NCI-H446 (cell line): ENCODE data around the gene ZNF593OS.

Experiments
- DNase-seq, 2 experiments: peaks; one replicate each; lab custom pipeline; 2025; lab: John Stamatoyannopoulos, UW

The ZNF593OS gene

GRCh38 chr1:26184086-26184485, 12.5 kb upstream of the ZNF593OS start:
- no peak for DNase-seq

GRCh38 chr1:26182383-26182696, 10.7 kb upstream of the ZNF593OS start:
- no peak for DNase-seq

DNA sequence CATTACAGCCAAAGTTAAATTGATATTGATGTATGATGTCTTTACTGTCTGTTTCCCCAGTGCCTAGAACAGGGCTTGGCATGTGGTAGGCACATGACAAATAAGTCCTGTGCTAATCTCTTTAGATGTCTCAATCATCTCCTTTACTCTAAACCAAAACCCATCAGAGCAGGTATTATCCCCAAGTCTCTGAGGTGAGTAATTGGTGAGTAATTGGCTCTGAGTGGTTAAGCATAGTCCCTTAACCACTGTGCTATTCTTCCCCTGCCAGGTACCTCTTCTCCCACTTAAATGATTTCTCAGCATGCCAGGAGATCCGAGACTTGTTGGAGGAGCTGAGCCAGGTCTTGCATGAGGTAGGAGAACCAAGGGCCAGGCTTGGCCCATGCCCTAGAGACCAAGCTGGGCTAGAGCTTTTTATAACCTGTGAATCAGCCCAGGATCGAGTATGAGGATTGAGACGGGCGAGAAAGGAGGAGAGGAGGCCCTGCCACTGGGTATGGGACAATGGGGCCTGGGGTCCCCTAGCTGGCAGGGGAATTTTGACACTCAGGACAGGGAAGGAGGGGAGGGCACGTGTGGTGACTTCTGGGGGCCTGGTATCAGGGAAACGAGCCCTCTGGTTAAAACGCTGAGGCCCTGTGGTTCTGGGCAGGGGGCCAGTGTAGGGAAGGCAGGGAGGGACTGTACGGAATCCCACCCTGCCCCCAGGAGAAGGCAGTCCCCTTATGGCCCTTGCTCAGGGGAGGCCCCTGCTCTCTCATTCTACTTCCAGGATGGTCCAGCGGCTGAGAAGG, 10.2 kb upstream of the ZNF593OS start:
- no peak for DNase-seq

- no peak for DNase-seq
These were observed 8.4 kb upstream of the ZNF593OS start for GRCh38 chr1:26180010-26180506.

DNA sequence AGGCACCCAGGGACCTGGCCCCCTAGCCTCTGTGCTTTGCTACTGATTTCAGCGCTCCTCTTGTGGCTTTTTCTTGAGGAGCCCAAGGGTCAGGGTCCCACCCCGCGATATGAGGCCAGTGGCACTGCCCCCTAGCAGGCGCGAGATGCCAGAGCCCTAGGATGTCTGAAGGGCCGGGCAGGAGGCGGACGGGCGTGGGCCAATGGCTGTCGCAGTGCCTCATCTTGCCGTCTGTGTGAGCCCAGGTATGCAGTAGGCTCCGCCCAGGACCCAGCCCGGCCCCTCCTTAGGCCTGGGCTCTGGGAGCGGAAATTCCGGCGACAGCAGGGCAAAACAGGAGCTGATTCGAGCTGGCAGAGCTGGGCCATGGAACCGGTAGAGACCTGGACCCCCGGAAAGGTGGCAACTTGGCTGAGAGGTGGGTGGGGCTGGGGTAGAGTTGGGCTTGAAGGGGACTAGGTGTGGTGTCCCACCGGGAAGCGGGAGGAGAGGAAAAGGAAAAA, 5.6 kb upstream of the ZNF593OS start, which contains the start of gene CNKSR1:
CNKSR1 (plus strand) TSS at position 310 of the 503 bp plus-strand sequence; CDS start at position 367, 57 bp downstream.
- no peak for DNase-seq

DNA sequence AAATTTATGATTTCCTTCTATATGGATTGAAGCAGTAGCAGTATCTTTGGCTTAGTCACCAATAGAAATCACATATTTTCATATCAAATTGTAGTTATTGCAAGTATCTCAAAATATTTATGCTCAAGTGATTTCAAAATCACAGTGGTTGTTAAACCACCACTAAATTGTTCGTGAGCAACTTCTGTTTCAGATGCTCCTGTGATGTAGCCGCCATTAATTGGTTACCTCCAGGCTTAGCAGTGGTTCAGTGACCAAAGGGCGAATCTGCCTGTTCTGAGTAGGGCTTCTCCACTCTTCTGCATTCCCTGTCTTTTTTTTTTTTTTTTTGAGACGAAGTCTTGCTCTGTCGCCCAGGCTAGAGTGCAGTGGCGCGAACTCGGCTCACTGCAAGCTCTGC, 3.7 kb upstream of the ZNF593OS start:
- no peak for DNase-seq

- DNase-seq = no peak
These were observed 1.2 kb downstream of the ZNF593OS start for GRCh38 chr1:26170472-26170821.

DNA sequence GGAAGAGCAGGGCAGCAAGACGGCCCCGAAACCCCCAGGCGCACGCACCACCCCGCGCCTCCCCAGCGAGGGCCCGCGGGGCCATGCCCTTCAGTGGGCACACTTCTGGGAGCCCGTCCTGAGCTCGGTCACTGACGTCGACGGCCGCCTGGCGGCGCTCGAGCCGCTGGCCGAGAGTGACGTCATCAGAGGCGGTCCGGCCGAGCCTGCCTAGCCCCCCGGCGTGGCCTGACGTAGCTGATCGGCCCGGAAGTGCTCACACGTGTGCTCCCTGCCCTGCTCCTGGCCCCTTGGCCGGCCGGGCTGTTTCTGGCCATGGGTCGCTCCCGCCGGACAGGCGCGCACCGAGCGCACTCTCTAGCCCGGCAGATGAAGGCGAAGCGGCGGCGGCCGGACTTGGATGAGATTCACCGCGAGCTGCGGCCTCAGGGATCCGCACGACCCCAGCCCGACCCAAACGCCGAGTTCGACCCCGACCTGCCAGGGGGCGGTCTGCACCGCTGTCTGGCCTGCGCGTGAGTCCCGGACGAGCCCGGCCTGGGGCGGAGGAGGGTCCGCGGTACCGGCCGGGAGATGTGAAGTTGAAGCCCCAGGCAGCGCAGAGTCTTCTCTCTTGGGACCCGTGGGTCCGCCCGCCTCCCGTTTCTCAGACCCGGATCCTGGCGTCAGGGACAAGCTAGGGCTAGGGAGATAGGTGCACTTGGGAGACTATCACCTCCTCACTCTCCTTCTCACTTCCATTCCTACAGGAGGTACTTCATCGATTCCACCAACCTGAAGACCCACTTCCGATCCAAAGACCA, 1.8 kb downstream of the ZNF593OS start, which contains the start of gene ZNF593:
ZNF593 (plus strand) TSS at position 240 of the 803 bp plus-strand sequence; CDS start at position 316, 76 bp downstream.
- peak; percentile 85 to 96 for DNase-seq

GRCh38 chr1:26169198-26169554, 2.5 kb downstream of the ZNF593OS start:
- no peak for DNase-seq

DNA sequence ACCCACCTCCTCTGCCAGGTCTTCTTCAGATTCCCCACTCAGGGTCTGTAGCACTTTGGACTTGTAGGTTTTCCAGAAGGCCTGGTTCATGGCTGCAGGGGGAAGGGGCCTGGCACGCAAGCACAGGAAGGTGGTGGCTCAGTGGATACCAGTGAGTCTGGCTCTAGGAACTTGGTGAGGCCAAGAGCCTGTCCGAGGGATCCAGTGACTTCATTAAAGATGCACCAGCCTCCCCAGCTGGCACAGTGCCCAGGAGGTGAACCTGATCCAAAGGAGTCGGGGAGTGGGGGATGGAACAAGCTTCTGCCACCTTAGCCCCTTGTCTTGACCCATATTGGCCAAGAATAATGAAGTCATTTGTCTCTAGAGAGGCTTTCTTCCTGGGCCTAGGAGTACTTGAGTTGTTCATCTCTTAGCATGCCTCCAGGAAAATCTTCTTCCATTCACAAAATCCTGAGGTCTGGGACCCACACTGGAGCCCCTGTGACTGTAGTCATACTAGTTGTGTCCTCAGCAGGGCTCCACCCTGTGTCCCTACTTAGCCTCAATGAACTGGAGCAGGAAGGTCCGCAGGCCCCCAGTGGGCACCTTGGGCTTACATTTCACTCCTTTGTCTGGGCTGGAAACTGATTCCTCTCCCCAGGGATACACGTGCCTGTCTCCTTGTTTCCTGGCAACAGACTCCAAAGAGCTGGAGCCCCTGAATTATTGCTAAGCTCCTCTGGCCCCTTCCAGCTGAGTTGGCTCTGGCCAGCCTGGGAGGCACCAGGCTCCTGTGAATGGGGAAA, 3.0 kb downstream of the ZNF593OS start, which contains the start of gene C1orf232:
C1orf232 (minus strand) TSS at position 554 of the 788 bp plus-strand sequence; CDS start at position 90, 464 bp downstream.
- peak in 1 of 2 experiments; percentile 58 for DNase-seq

GRCh38 chr1:26166719-26167281, 4.8 kb downstream of the ZNF593OS start:
- no peak for DNase-seq

DNA sequence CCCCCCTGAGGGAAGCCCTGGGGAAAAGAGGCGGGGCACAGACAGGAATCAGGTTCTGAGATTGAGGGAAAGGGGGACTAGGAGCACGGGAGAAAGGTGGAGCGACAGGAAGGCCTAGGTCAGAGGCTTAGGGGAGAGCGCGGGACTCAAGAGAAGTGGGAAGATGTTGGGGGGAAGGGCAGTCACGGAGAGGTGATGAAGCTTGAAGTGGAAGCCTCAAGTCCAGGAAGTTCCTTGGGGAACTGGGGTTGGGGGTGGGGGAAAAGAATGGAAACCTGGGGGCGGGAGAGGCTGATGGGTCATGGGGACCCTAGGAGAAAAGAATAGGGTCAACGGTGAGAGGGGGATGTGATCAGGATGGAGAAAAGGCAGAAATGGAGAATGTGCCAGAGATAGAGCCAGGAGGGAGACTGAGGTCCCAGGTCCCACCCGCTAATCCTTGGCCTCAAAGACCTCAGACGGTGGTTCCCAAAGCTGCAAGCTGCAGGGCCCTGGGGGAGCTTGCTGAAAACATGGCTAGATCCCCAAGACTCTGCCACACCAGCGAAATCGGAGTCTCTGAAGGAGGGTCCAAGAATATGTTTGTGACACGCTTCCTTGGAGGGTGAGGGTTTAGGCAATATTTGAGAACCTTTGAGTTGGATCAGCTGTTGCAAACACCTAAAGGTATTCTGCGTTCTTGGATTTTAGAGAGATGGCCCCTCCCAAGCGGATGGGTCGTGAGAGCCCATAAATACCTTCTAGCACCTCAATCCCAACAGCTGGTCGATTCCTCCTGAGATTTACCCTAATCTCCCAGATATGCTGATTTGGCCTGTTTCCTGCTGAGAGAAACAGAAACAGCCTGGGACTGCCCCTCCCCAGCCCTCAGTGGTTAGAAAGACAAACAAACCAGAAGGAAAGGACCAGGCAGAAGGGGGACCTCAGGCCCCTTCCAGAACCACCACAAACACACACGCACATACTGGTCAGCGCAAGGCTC, 6.5 kb downstream of the ZNF593OS start:
- DNase-seq = no peak

- DNase-seq = no peak
These were observed 7.4 kb downstream of the ZNF593OS start for GRCh38 chr1:26164036-26164860.

DNA sequence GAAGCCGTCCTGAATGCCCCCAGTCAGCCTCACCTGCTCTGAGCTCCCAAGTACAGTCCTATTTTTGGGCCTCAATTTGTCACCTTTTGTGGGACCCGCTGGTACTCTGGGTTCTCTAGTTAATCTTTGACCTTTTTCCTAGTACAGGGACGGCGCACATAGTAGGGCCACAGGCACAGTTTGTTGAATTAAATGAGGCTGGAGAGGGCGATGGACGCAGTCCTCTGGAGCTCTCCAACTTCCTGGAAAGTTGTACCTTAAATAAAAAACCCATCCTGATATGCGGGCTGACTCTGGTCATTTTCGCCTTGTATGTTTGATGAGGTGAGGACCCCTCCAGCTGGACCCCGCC, 8.0 kb downstream of the ZNF593OS start:
- DNase-seq = no peak

GRCh38 chr1:26162220-26162709, 9.4 kb downstream of the ZNF593OS start:
- no peak for DNase-seq

DNA sequence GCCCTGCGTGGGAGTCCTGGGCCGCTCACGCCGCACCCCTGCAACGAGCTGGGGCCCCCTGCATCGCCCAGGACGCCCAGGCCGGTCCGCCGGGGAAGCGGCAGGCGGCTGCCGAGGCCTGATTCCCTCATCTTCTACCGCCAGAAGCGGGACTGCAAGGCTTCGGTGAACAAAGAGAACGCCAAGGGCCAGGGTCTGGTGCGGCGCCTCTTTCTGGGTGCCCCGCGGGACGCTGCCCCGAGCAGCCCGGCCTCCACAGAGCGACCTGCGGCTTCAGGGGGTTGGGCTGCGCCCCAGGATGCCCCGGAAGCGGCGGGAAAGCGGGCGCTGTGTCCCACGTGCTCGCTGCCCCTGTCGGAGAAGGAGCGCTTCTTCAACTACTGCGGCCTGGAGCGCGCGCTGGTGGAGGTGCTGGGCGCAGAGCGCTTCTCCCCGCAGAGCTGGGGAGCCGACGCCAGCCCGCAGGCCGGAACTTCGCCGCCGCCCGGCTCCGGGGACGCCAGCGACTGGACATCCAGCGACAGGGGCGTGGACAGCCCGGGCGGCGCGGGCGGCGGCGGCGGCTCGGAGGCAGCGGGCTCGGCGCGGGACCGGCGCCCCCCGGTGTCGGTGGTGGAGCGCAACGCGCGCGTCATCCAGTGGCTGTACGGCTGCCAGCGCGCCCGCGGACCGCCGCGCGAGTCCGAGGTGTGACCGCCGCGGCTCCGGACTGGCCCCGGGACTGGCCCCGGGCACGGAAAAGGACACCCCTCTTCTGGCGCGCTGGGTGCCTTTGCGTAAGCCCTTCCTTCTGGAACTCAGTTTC, 10.0 kb downstream of the ZNF593OS start:
- DNase-seq = no peak

- DNase-seq = peak in 1 of 2 experiments; percentile 31
These were observed 10.9 kb downstream of the ZNF593OS start for GRCh38 chr1:26160527-26161414.

DNA sequence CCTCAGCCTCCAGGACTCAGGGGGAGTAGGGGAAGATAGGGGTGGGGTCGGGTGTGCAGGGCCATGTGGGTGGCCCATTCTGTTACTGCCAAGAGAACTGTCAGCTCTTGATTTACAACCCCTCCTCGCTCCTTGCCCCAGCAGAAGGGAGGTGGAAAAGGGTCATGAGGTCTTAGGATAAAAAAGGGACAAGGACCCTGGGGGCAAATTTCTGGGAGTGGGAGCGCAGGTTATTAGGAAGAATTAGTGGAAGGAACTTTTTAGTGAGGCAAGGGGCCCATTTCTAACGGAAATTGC, 11.9 kb downstream of the ZNF593OS start:
- no peak for DNase-seq
